HepG2 (cell line): ENCODE results near the gene SEMA3F.

Experiments
- CTCF ChIP-seq: sonication (generic); formaldehyde crosslinking; IDR thresholded peaks from 2 replicates; pipeline ENCODE4 v1.5.0; 2020; ENCODE audit warnings: mild to moderate bottlenecking, missing genetic modification reagents, moderate library complexity
- FOXK1 ChIP-seq: sonication (generic); formaldehyde crosslinking; IDR thresholded peaks from 2 replicates; pipeline ENCODE4 v1.4.0; 2020; ENCODE audit warnings: low read depth, missing genetic modification reagents, borderline replicate concordance
- FOXK2 ChIP-seq: fragments of 450-650 bp; IDR thresholded peaks from 2 replicates; pipeline ENCODE4 v1.6.1; 2016
- JUND ChIP-seq: sonication (generic); formaldehyde crosslinking; IDR thresholded peaks from 2 replicates; pipeline ENCODE4 v1.8.0; 2022; ENCODE audit warnings: mild to moderate bottlenecking, missing genetic modification reagents
- KDM1A ChIP-seq: IDR thresholded peaks from 2 replicates; pipeline ENCODE4 v1.6.1; 2016; ENCODE audit warnings: missing compliant biosample characterization
- NFIB ChIP-seq: sonication (generic); formaldehyde crosslinking; IDR thresholded peaks from 2 replicates; pipeline ENCODE4 v1.9.0; 2021; ENCODE audit warnings: missing genetic modification reagents, mild to moderate bottlenecking, borderline replicate concordance
- PATZ1 ChIP-seq: sonication (generic); formaldehyde crosslinking; IDR thresholded peaks from 2 replicates; pipeline ENCODE4 v1.4.0; 2020; ENCODE audit warnings: missing genetic modification reagents
- ZBTB3 ChIP-seq: sonication (generic); formaldehyde crosslinking; IDR thresholded peaks from 2 replicates; pipeline ENCODE4 v1.4.0; 2020; ENCODE audit warnings: low read depth, mild to moderate bottlenecking, moderate library complexity, missing genetic modification reagents, borderline replicate concordance
- ZBTB4 ChIP-seq: sonication (generic); formaldehyde crosslinking; IDR thresholded peaks from 2 replicates; pipeline ENCODE4 v1.4.0; 2020; ENCODE audit warnings: missing genetic modification reagents, mild to moderate bottlenecking, borderline replicate concordance
- ZFP41 ChIP-seq: sonication (generic); formaldehyde crosslinking; IDR thresholded peaks from 2 replicates; pipeline ENCODE4 v1.4.0; 2020; ENCODE audit warnings: mild to moderate bottlenecking, missing genetic modification reagents, borderline replicate concordance
- ZNF335 ChIP-seq: sonication (generic); formaldehyde crosslinking; IDR thresholded peaks from 2 replicates; pipeline ENCODE4 v1.4.0; 2020; ENCODE audit warnings: missing genetic modification reagents
- ZNF704 ChIP-seq: sonication (generic); formaldehyde crosslinking; IDR thresholded peaks from 2 replicates; pipeline ENCODE4 v1.8.1; 2023; ENCODE audit warnings: mild to moderate bottlenecking, inconsistent platforms, moderate library complexity, missing genetic modification reagents, borderline replicate concordance

GRCh38 chr3:50233176-50233575 lies 78.1 kb downstream of the SEMA3F start:
- no peak for TF ChIP-seq FOXK1 (CRISPR knock-in tag)
- TF ChIP-seq NFIB, result no peak
- TF ChIP-seq ZBTB3 (CRISPR knock-in tag), result no peak
- no peak for TF ChIP-seq PATZ1
- TF ChIP-seq CTCF (CRISPR knock-in tag), result no peak
- TF ChIP-seq FOXK2, result no peak
- TF ChIP-seq ZNF335 (CRISPR knock-in tag), result no peak
- no peak for TF ChIP-seq JUND (CRISPR knock-in tag)
- no peak for TF ChIP-seq KDM1A
- no peak for TF ChIP-seq ZFP41
- TF ChIP-seq ZBTB4 (CRISPR knock-in tag), result no peak
- TF ChIP-seq ZNF704 (CRISPR knock-in tag), result no peak
